Testis (tissue), 2 donors: ENCODE measurements around the gene MPC1L.

Experiments used
- POLR2A ChIP-seq: fragments of 450-650 bp; IDR thresholded peaks from one replicate; pipeline ENCODE4 v1.6.1; 2017; ENCODE audit warnings: antibody characterized with exemption, mild to moderate bottlenecking, moderate library complexity
- TF ChIP-seq, protein P1 (sequence below), 3 experiments: fragments of 450-650 bp in 2 of 3; fragments of 200-600 bp in 1 of 3; sonication (generic) in 1 of 3; IDR thresholded peaks; one replicate each; pipeline ENCODE4 v1.5.1; 2016 to 2019; ENCODE audit warnings: antibody characterized with exemption in 3 of 3, mild to moderate bottlenecking in 2 of 3, moderate library complexity in 1 of 3

- no peak for TF ChIP-seq POLR2A
- TF ChIP-seq, protein P1, sequence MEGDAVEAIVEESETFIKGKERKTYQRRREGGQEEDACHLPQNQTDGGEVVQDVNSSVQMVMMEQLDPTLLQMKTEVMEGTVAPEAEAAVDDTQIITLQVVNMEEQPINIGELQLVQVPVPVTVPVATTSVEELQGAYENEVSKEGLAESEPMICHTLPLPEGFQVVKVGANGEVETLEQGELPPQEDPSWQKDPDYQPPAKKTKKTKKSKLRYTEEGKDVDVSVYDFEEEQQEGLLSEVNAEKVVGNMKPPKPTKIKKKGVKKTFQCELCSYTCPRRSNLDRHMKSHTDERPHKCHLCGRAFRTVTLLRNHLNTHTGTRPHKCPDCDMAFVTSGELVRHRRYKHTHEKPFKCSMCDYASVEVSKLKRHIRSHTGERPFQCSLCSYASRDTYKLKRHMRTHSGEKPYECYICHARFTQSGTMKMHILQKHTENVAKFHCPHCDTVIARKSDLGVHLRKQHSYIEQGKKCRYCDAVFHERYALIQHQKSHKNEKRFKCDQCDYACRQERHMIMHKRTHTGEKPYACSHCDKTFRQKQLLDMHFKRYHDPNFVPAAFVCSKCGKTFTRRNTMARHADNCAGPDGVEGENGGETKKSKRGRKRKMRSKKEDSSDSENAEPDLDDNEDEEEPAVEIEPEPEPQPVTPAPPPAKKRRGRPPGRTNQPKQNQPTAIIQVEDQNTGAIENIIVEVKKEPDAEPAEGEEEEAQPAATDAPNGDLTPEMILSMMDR (IDR thresholded peaks at IDR 0.05), result no peak
These were observed 38.3 kb downstream of the MPC1L start for GRCh38 chrX:40661489-40661888.
